HepG2 (cell line): ENCODE data around the gene UCN2.

Experiments used
- ADNP ChIP-seq: sonication (generic); formaldehyde crosslinking; IDR thresholded peaks from 2 replicates; pipeline ENCODE4 v1.4.0; 2020; ENCODE audit warnings: missing genetic modification reagents
- CBX1 ChIP-seq: IDR thresholded peaks from one replicate; pipeline ENCODE4 v1.6.1; 2016; ENCODE audit warnings: antibody characterized with exemption, low read depth
- CEBPG ChIP-seq: IDR thresholded peaks from 2 replicates; pipeline ENCODE4 v1.6.1; 2016
- FOSL2 ChIP-seq: sonication (generic); formaldehyde crosslinking; IDR thresholded peaks from 2 replicates; pipeline ENCODE4 v1.4.0; 2020; ENCODE audit warnings: missing genetic modification reagents
- MYC ChIP-seq: sonication (generic); formaldehyde crosslinking; IDR thresholded peaks from 2 replicates; pipeline ENCODE4 v1.9.0; 2021; ENCODE audit warnings: missing genetic modification reagents, borderline replicate concordance
- PCBP1 ChIP-seq: fragments of 200-400 bp; formaldehyde crosslinking; IDR thresholded peaks from 2 replicates; pipeline ENCODE4 v1.6.1; 2017; ENCODE audit warnings: mild to moderate bottlenecking, low read depth, low read length, borderline replicate concordance
- RAD51 ChIP-seq: fragments of 450-650 bp; IDR thresholded peaks from 2 replicates; pipeline ENCODE4 v1.6.1; 2016; ENCODE audit warnings: borderline replicate concordance
- RFX3 ChIP-seq: IDR thresholded peaks from 2 replicates; pipeline ENCODE4 v1.6.1; 2016; ENCODE audit warnings: missing biosample characterization, missing genetic modification reagents
- SP1 ChIP-seq, 2 experiments: fragments of 450-650 bp in 1 of 2; sonication (generic) in 1 of 2; formaldehyde crosslinking in 1 of 2; IDR thresholded peaks; 2 replicates each; pipeline versions ENCODE4 v1.4.0 to v1.6.1; 2016 to 2020; ENCODE audit warnings: missing genetic modification reagents in 1 of 2
- TOE1 ChIP-seq: sonication (generic); formaldehyde crosslinking; IDR thresholded peaks from 2 replicates; pipeline ENCODE4 v1.4.0; 2020; ENCODE audit warnings: mild to moderate bottlenecking, missing genetic modification reagents
- ZEB1 ChIP-seq: IDR thresholded peaks from 2 replicates; pipeline ENCODE4 v1.6.1; 2012; ENCODE audit warnings: mild to moderate bottlenecking, low read depth, inconsistent platforms; ENCODE audit not compliant: insufficient replicate concordance
- ZNF468 ChIP-seq: sonication (generic); formaldehyde crosslinking; IDR thresholded peaks from 2 replicates; pipeline ENCODE4 v1.8.0; 2022; ENCODE audit warnings: mild to moderate bottlenecking, moderate library complexity, missing genetic modification reagents
- ZNF724P ChIP-seq: sonication (generic); formaldehyde crosslinking; IDR thresholded peaks from 2 replicates; pipeline ENCODE4 v1.8.0; 2022; ENCODE audit warnings: missing genetic modification reagents, borderline replicate concordance
- TF ChIP-seq, protein P1 (sequence below): sonication (generic); formaldehyde crosslinking; IDR thresholded peaks from 2 replicates; pipeline ENCODE4 v1.5.0; 2020; ENCODE audit warnings: mild to moderate bottlenecking, missing genetic modification reagents, moderate library complexity

DNA sequence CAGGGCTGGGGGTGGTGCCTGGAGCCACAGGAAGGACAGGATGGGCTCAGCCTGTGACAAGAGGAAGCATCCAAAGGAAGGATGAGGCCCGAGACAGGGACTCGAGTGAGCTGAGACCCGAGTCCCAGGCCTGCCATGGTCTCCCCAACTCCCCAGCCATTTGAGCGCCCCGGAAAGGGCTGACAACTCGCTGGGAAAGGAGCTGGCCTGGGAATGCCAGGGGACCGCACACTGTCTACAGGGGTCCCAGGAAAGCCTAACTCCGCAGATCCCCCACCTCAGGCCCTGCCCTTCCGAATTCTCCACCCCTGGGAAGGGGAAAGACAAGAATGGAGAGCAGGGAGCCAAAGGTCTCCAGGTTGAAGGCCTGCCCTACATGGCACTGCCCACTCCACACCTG is 38.6 kb downstream of the UCN2 start:
- TF ChIP-seq CBX1: no peak
- no peak for TF ChIP-seq FOSL2 (CRISPR knock-in tag)
- TF ChIP-seq TOE1 (CRISPR knock-in tag): no peak
- no peak for TF ChIP-seq RAD51
- no peak for TF ChIP-seq ADNP (CRISPR knock-in tag)
- TF ChIP-seq ZNF468 (CRISPR knock-in tag): no peak
- TF ChIP-seq CEBPG (CRISPR knock-in tag): no peak
- TF ChIP-seq ZNF724P: no peak
- no peak for TF ChIP-seq ZEB1
- no peak for TF ChIP-seq PCBP1
- TF ChIP-seq MYC (CRISPR knock-in tag): no peak
- no peak for TF ChIP-seq SP1 (IDR thresholded peaks at IDR 0.05)
- TF ChIP-seq SP1 (CRISPR knock-in tag; IDR thresholded peaks at IDR 0.05): no peak
- TF ChIP-seq, protein P1, sequence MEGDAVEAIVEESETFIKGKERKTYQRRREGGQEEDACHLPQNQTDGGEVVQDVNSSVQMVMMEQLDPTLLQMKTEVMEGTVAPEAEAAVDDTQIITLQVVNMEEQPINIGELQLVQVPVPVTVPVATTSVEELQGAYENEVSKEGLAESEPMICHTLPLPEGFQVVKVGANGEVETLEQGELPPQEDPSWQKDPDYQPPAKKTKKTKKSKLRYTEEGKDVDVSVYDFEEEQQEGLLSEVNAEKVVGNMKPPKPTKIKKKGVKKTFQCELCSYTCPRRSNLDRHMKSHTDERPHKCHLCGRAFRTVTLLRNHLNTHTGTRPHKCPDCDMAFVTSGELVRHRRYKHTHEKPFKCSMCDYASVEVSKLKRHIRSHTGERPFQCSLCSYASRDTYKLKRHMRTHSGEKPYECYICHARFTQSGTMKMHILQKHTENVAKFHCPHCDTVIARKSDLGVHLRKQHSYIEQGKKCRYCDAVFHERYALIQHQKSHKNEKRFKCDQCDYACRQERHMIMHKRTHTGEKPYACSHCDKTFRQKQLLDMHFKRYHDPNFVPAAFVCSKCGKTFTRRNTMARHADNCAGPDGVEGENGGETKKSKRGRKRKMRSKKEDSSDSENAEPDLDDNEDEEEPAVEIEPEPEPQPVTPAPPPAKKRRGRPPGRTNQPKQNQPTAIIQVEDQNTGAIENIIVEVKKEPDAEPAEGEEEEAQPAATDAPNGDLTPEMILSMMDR (CRISPR knock-in tag): no peak
- TF ChIP-seq RFX3 (CRISPR knock-in tag): no peak
